GM06990 (cell line): Measurements from ENCODE around the gene MTA1.

Experiments used
- DNase-seq: peaks from one replicate; pipeline ENCODE4 v3.0.0-alpha.2; 2011; ENCODE audit not compliant: insufficient read length; ENCODE audit errors: extremely low read depth
- H3K27me3 ChIP-seq: replicated peaks from 2 replicates; pipeline ENCODE4 v1.6.0; 2011; ENCODE audit warnings: low read length; ENCODE audit not compliant: control insufficient read depth, insufficient read depth
- H3K36me3 ChIP-seq: 2 replicates; pipeline ENCODE4 v1.5.1; 2011; ENCODE audit warnings: low read length; ENCODE audit not compliant: control insufficient read depth, insufficient read depth
- H3K4me3 ChIP-seq: replicated peaks from 2 replicates; pipeline ENCODE4 v1.5.1; 2011; ENCODE audit warnings: low read depth, mild to moderate bottlenecking, control low read depth, low read length
- TF ChIP-seq, protein P1 (sequence below): IDR thresholded peaks from 2 replicates; pipeline ENCODE4 v1.5.1; 2011; ENCODE audit warnings: low read length, control low read depth, mild to moderate bottlenecking, inconsistent platforms; ENCODE audit not compliant: insufficient read depth, poor library complexity, severe bottlenecking

Gene MTA1

DNA sequence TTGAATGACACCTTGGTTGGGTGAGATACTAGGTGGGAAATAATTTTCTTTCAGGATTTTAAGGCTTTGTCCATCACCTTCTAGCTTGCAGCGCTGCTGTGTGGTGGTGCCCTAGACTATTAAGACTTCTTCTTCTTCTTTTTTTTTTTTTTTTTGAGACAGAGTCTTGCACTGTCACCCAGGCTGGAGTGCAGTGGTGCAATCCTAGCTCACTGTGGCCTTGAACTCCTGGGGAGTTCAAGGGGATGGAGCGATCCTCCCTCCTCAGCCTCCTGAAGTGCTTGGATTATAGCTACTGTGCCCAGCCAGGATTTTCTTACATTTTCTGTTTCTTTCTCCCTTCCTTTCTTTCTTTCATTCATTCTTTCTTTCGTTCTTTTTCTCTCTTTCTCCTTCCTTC, 10.3 kb upstream of the MTA1 start:
- no peaks in the 10 kb centered on the region for H3K27me3 ChIP-seq
- no peak overlapping the region for H3K4me3 ChIP-seq
- TF ChIP-seq, protein P1, sequence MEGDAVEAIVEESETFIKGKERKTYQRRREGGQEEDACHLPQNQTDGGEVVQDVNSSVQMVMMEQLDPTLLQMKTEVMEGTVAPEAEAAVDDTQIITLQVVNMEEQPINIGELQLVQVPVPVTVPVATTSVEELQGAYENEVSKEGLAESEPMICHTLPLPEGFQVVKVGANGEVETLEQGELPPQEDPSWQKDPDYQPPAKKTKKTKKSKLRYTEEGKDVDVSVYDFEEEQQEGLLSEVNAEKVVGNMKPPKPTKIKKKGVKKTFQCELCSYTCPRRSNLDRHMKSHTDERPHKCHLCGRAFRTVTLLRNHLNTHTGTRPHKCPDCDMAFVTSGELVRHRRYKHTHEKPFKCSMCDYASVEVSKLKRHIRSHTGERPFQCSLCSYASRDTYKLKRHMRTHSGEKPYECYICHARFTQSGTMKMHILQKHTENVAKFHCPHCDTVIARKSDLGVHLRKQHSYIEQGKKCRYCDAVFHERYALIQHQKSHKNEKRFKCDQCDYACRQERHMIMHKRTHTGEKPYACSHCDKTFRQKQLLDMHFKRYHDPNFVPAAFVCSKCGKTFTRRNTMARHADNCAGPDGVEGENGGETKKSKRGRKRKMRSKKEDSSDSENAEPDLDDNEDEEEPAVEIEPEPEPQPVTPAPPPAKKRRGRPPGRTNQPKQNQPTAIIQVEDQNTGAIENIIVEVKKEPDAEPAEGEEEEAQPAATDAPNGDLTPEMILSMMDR, result no peak
- H3K36me3 ChIP-seq, result no peaks in the 10 kb centered on the region
- DNase-seq, result no peak

DNA sequence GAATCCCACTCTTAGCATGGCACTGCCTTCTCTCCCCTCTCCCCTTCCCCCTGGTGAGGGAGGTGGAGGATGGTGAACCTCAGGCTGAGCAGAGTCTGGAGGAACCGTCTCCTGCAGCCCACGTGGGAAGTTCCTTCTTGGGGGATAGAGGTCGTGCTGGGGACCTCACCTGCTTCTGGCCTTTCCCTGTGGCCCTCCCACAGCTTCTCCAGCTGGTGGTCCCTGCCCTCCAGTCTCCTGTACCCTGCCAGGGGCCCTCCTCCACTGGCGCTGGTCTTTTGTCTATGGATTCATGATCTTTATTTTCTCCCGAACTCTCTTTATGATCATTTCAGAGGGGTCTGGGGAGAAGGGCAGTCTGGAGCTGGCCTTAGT, 9.0 kb upstream of the MTA1 start:
- no peak for DNase-seq
- Histone ChIP-seq H3K4me3 (no peak overlapping the region), H3K27me3 (no peaks in the 10 kb centered on the region), H3K36me3 (no peaks in the 10 kb centered on the region)
- TF ChIP-seq, protein P1, result no peak

DNA sequence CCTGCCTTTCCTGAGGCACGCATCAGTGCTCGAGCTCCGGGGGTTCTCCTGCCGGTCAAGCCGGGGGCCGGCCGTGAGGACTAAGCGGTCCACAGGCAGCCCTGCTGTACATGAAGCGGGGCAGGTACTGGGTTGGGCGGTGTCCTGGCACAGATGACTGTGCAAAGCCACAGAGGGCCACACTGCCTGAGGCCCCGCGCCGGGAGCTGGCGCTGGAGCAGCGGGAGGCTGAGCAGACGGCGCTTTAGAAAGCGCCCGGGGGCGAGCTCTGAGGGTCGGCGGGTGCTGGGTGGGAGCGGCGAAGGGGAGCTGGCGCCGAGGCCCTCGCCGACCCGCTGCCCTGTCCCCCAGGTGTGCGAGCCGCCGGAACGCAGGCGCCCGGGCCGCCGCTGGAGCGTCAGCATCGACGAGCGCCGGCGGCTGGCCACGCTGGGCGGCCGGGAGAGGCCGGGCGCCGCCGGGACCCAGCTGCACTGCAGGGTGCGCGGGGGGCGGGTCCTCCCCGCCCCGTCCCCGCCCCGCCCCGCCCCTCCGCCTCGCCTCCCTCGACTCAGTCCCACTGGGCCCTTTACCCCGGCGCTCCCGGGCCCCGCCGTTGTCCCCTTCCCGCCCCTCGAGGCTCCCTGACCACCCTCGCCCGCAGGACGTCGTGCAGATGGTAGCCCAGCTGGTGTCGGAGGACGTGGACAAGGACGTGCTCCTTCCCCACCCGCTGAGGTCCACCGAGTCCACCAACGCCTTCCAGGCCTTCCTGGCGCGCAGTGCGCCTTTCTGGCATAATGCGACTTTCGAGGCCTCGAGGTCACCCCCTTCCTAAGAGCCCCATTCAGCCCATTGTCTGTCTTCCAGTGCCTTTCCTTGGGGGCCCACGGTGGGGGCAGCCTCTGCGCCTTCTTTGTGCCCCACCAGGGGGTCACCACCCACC, 8.3 kb upstream of the MTA1 start:
- no peak for DNase-seq
- TF ChIP-seq, protein P1, result no peak
- no peaks in the 10 kb centered on the region for H3K36me3 ChIP-seq
- no peak overlapping the region; the same call in 1 of the 2 replicates for H3K4me3 ChIP-seq
- H3K27me3 ChIP-seq, result no peaks in the 10 kb centered on the region

DNA sequence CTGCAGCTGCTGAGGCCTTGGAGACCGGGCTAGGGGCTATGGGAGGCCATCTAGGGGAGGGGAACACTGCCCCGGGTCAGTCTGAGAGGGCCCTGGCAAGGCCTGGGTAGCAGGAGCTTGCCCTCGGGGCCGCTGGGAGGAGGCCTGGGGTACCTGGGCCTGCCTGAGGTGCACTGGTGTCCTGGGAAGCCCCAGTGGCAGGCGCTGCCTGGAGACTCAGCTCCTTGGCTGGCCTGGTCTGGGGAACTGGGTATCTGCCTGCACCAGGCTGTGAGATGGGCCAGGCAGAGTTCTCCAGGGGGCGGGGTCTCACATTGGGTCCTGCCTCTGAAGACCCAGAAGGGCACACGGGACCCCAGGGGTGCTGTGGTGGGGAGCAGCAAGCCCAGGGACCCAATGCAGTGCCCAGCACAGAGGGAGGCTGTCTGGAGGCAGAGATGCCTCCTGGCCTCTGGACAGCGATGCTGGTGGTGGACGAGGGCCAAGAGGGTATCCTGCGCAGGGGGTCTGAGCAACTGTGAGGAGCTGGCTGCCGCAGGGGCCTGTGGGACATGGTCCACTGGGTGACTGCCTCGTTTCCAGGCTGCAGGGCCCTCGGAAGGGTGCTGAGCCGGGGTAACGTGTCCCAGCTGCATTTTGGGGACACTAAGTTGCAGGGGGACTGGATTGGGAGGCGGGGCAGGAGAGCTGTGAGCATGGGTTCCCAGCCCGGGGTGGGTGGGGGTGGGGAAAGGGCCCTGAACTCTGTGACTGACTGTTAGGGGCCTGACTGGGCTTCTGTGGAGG, 7.4 kb upstream of the MTA1 start:
- H3K27me3 ChIP-seq, result no peaks in the 10 kb centered on the region
- TF ChIP-seq, protein P1, result no peak
- no peak overlapping the region for H3K4me3 ChIP-seq
- no peak for DNase-seq
- no peaks in the 10 kb centered on the region for H3K36me3 ChIP-seq

DNA sequence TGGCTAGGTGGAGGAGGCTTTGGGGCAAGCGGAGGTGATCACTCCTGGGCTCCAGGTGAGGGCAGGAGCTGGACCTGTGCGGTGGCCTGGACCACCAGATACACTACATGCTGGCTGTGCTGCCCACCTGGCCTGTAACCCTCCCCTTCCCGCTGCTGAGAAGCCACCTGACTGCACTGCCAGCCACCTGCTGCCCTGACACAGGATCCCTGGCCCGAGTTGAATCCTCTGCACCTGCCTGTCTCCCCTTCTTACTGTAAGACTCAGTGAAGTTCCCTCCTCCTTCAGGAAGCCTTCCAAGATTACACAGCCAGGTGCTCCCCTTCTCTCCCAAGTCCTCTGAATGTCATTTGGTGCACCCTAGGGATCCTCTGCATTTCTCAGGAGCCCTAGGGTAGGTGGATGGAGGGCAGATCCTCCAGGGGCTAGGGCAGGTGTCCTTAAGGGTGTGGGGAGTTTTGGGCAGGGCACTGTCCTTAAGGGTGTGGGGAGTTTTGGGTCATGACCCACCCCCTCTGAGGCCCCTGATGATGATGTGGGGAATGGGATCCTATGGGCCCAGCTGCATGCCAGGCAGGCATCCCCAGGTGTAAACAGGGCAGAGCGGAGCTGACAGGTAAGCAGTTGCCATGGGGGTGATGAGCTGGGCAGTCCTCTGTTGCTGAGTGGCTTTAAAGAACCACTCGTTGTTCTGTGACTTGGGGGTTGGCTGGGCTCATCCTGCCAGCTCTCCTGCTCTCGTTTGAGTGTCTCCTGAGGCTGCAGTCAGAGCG, 6.7 kb upstream of the MTA1 start:
- H3K27me3 ChIP-seq, result no peaks in the 10 kb centered on the region

More for the DNA sequence above, 6.7 kb upstream of the MTA1 start:
- Histone ChIP-seq H3K36me3 (no peaks in the 10 kb centered on the region), H3K4me3 (no peak overlapping the region)
- TF ChIP-seq, protein P1, result no peak
- DNase-seq, result no peak
